ACHN (cell line): ENCODE data around the gene TXK.
A peak's percentile ranks its signal among the peaks of the same experiment; 100 is the strongest.

Experiments
- DNase-seq: peaks from one replicate; pipeline ENCODE4 v3.0.0-alpha.2; 2015
- in situ Hi-C: cut with HindIII; loops from 2 replicates; pipeline ENCODE4 v1.10.0; 2017; ENCODE audit warnings: low sequenced_read_pairs, low pct_ligation_motif_present, low pct_unique_long_range_greater_than_20kb

The TXK gene

GRCh38 chr4:48071191-48071590 is 62.9 kb downstream of the TXK start:
- no peak for DNase-seq
- in situ Hi-C loops: no loop called here

GRCh38 chr4:48069026-48069425 is 65.0 kb downstream of the TXK start:
- DNase-seq: no peak
- in situ Hi-C loops: no loop called here

GRCh38 chr4:48068182-48068581 is 65.9 kb downstream of the TXK start:
- in situ Hi-C loops: no loop called here

GRCh38 chr4:48067536-48067935 is 66.5 kb downstream of the TXK start:
- DNase-seq: no peak
- in situ Hi-C loops: no loop called here

More at GRCh38 chr4:48068182-48068581, 65.9 kb downstream of the TXK start:
- no peak for DNase-seq

- in situ Hi-C loops: no loop called here
- DNase-seq: no peak
Measured at GRCh38 chr4:48065587-48066052, 68.4 kb downstream of the TXK start.

- in situ Hi-C loops: no loop called here
Measured at GRCh38 chr4:48064349-48064748, 69.7 kb downstream of the TXK start.

GRCh38 chr4:48058617-48059530 is 75.2 kb downstream of the TXK start:
- DNase-seq: no peak
- in situ Hi-C loops: no loop called here

More at GRCh38 chr4:48064349-48064748, 69.7 kb downstream of the TXK start:
- DNase-seq: no peak

- in situ Hi-C loops: no loop called here
- no peak for DNase-seq
Measured at GRCh38 chr4:48051078-48051477, 83.0 kb downstream of the TXK start.

GRCh38 chr4:48049483-48049882 is 84.6 kb downstream of the TXK start:
- no peak for DNase-seq
- in situ Hi-C loops: no loop called here

GRCh38 chr4:48047896-48048295 is 86.2 kb downstream of the TXK start:
- no peak for DNase-seq
- in situ Hi-C loops: no loop called here

- DNase-seq: no peak
- in situ Hi-C loops: no loop called here
Measured at GRCh38 chr4:48047421-48047844, 86.6 kb downstream of the TXK start.

GRCh38 chr4:48046059-48046458 is 88.0 kb downstream of the TXK start:
- in situ Hi-C loops: no loop called here

GRCh38 chr4:48044298-48044697 is 89.8 kb downstream of the TXK start:
- in situ Hi-C loops: no loop called here
- DNase-seq: no peak

More at GRCh38 chr4:48046059-48046458, 88.0 kb downstream of the TXK start:
- DNase-seq: no peak

- in situ Hi-C loops: no loop called here
Measured at GRCh38 chr4:48043504-48043903, 90.5 kb downstream of the TXK start.

GRCh38 chr4:48042979-48043461 is 91.0 kb downstream of the TXK start:
- in situ Hi-C loops: no loop called here
- peak; percentile 15 for DNase-seq

More at GRCh38 chr4:48043504-48043903, 90.5 kb downstream of the TXK start:
- DNase-seq: no peak

GRCh38 chr4:48041535-48042137 is 92.4 kb downstream of the TXK start:
- no peak for DNase-seq
- in situ Hi-C loops: no loop called here

- in situ Hi-C loops: no loop called here
- DNase-seq: no peak
Measured at GRCh38 chr4:48039561-48039960, 94.5 kb downstream of the TXK start.

GRCh38 chr4:48038666-48039065 is 95.4 kb downstream of the TXK start:
- in situ Hi-C loops: no loop called here
- DNase-seq: no peak

GRCh38 chr4:48037117-48037462 is 97.0 kb downstream of the TXK start:
- no peak for DNase-seq
- in situ Hi-C loops: no loop called here

GRCh38 chr4:48035952-48036351 is 98.1 kb downstream of the TXK start:
- DNase-seq: no peak
- in situ Hi-C loops: no loop called here
